NCI-H510A treated with DMSO at 0.1 percent for 48 hours (cell line): ENCODE measurements around the gene PHAX.
"Not testable (repeated sequence)": the region's sequence is repeated elsewhere in the genome, so short reads cannot be mapped to it uniquely, and the experiment has no call there.

ENCODE experiments used
- DNase-seq: peaks from one replicate; lab custom pipeline; 2025; lab: John Stamatoyannopoulos, UW

Gene PHAX, protein sequence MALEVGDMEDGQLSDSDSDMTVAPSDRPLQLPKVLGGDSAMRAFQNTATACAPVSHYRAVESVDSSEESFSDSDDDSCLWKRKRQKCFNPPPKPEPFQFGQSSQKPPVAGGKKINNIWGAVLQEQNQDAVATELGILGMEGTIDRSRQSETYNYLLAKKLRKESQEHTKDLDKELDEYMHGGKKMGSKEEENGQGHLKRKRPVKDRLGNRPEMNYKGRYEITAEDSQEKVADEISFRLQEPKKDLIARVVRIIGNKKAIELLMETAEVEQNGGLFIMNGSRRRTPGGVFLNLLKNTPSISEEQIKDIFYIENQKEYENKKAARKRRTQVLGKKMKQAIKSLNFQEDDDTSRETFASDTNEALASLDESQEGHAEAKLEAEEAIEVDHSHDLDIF

GRCh38 chr5:126600631-126601511, at the start of gene PHAX:
Gene PHAX (plus strand): TSS chr5:126600947. CDS start chr5:126600963, 16 bp downstream.
- DNase-seq, result peak; percentile 54

DNA sequence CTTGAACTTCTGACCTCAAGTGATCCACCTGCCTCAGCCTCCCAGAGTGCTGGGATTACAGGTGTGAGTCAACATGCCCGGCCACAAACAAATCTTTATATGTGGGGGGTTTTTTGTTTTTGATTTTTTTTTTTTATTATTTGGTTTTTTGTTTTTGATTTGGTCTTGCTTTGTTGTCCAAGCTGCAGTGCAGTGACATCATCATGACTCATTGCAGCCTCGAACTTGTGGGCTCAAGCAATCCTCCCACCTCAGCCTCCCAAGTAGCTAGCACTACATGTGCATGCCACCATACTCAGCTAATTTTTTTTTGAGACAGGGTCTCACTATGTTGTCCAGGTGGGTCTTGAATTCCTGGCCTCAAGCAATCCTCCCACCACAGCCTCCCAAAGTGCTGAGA, 48.1 kb upstream of the PHAX start:
- DNase-seq, result no peak

DNA sequence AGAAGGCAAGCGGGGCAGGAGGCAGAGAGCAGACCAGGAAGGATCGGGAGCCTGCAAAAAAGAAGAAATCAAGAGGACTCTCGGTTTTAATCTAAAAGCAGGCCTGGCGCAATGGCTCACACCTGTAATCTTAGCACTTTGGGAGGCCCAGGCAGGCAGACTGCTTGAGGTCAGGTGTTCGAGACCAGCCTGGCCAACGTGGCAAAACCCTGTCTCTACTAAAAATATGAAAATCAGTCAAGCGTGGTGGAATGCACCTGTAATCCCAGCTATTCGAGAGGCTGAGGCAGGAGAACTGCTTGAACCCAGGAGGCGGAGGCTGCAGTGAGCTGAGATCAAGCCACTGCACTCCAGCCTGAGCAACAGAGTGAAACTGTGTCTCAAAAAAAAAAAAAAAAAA, 45.6 kb upstream of the PHAX start:
- not testable (repeated sequence) for DNase-seq

DNA sequence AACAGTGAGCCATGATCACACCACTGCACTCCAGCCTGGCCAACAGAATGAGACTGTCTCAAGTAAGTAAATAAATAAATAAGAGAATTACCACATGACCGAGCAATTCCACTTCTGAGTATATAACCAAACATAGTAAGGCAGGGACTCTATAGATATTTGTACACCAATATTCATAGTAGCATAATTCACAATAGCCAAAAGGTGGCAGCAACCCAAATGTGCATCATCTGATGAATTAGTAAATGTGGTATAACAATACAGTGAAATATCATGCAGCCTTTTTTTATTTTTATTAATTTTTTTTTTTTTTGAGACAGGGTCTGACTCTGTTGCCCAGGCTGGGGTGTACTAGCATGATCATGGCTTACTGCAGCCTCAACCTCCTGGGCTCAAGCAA, 38.8 kb upstream of the PHAX start:
- DNase-seq, result no peak

DNA sequence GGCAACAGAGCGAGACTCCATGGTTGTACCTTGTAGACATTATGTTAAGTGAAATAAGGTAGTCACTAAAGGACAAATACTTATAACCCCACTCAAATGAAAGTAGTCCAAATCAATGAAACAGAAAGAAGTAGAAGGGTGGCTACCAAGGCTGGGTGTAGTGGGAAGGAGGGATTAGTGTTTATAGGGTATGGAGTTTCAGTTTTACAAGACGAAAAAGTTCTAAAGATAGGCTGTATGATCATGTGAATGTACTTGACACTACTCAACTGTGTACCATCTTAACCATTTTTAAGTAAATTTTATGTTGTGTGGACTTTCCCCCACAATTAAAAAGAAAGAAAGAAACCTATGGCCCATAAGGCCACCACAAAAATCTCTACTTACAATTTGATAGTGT, 37.9 kb upstream of the PHAX start:
- no peak for DNase-seq

DNA sequence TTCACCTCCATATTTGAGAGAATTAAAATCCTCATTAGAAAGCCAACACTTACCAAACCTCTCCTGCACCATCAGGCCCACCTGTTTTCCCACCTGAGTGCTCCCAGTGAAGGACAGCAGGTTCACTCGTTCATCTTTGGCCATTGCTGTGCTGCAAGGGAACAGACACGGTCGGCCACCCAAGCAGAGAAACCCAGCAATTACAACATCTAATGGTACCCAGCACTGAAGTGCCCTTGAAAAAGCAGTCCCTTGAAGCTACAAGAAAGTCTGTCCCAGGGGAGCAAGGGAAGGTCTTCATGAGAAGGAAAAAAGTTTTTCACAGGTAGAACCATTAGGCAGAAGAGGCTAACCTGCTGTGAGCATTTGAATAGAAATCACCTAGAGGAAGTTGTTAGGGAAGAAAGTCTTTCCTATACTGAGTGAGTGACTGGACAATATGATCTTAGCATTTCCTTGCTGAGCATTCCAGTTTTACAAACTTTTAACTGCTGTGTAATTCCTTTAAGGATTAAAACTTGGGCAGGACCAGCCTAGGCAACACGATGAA, 32.5 kb upstream of the PHAX start:
- no peak for DNase-seq

DNA sequence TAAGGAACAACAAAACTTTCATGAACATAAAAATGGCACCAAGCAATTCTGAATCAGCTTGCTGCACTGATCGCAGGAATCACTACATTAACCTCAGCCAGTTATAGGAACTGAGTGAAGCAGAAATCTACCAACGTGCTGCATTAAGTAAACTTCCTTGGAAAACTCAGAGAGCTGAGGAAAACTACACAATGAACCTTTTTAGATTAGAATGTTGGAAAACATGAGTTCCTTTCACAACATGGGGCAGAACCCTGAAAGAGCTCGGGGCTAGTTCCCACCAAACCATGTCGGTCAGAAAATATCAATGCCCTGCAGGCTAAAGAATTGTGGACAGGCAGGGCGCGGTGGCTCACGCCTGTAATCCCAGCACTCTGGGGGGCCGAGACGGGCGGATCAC, 25.1 kb upstream of the PHAX start:
- no peak for DNase-seq

DNA sequence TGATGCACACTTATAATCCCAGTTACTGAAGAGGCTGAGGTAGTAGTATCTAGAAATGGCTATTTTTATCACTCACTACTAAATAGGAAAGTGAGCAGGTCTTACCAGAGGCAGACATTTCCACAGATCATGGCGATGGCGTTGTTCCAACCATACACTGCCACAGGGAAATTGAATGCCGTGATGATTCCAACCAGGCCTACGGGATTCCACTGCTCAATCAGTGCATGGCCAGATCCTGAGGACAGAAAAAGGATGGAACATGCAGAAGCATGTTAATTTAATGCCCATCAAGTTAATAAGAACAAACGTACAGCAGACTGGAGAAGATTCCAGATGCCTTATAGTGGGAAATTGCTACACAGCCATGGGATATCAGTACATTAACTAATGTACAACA, 23.8 kb upstream of the PHAX start:
- no peak for DNase-seq

- DNase-seq, result no peak
These were observed 23.3 kb upstream of the PHAX start for GRCh38 chr5:126577415-126577814.

GRCh38 chr5:126579716-126580115, 21.0 kb upstream of the PHAX start:
- DNase-seq, result no peak

- no peak for DNase-seq
These were observed 17.0 kb upstream of the PHAX start for GRCh38 chr5:126583761-126584160.

DNA sequence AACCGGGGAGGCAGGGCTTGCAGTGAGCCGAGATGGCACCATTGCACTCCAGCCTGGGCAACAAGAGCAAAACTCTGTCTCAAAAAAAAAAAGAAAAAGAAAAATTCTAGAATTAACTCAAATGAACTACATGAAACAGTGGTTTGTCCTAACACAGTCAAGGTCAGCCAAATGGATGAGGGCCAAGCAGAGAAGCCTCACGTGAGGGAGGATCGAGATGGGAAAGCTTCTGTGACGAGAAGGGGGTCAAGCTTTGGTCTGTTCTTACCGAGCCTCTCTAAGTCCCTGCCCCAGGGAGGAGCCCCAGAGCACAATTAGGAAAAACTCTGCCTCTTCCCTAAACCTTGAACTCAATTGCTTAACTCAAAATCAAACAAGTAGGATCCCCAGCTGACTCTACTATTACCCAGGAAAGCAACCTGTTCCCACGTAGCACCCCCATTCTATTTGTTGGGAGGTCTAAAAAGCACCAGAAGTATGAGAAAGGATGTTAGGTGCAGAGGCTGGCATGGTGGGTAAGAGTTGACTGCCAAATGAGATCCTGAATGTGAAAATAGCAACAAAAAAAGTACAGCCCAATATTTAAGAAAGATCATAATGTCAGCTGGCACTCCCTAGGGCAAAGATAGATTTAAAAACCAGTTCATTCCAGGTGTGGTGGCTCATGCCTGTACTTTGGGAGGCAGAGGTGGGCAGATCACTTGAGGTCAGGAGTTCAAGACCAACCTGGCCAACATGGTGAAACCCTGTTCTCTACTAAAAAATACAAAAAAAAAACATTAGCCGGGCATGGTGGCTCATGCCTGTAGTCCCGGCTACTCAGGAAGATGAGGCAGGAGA, 13.0 kb upstream of the PHAX start:
- DNase-seq, result no peak

- no peak for DNase-seq
These were observed 11.0 kb upstream of the PHAX start for GRCh38 chr5:126589536-126590297.

DNA sequence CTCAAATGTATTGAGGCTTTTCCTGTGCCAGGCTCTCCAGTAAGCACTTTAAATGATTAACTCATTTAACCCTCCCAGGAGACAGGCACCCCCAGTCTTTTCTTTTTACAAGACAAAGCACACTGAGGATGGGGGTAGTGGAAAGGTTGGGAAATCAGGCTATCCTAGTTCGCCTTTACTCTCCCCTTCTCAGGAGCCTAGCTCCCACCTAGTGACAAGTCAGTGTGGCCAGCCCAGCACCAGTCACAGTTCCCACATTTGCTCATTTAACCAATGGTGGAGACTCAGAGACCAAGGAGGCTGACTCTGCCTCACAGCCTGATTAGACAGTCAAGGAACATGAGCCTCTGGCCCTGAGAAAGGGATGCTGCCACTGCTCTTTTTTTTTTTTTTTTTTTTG, 9.2 kb upstream of the PHAX start:
- no peak for DNase-seq

- peak; percentile 54 for DNase-seq
These were observed 5.8 kb upstream of the PHAX start, which contains the start of gene ALDH7A1 for GRCh38 chr5:126594748-126595485. Gene ALDH7A1 (minus strand): TSS chr5:126595219. CDS start chr5:126595198, 21 bp downstream.

- DNase-seq, result no peak
These were observed 5.2 kb upstream of the PHAX start for GRCh38 chr5:126595486-126596083.

DNA sequence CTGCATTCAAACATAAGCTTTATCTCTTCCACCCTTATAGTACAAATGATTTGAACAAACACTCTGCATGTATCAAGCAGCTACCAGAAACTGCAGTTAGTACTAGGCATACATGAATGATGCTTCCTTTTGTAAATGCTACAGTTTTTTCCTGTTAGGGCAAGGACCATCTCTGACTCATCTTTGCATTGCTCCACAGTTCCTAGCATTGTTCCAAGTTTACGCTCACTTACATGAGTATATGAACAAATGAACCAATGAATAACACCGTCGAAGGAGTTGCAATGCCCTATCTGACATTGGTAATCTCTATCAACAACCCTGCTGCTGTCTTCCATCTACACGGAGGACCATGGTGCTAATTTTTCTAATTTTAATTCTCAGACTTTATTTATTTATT, 3.6 kb upstream of the PHAX start:
- no peak for DNase-seq

DNA sequence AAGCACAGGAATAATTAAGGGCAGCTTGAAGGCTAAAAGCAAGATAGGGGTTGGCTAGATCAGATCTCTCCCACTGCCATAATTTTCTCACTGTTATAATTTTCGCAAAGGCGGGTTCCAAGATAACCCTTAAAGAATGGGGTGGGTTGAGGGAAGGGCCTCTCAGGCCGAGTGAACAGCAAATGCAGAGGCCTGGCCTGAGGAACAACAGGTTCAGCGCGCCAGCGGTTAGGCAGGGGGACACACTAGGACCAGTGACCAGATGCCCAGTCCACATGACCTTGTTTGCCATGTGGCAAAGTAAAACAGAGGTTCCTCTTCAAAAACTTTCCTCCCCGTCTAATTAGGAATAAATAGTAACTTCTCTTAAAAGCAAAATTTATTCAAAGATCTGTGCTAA, 1.2 kb upstream of the PHAX start:
- DNase-seq, result no peak

DNA sequence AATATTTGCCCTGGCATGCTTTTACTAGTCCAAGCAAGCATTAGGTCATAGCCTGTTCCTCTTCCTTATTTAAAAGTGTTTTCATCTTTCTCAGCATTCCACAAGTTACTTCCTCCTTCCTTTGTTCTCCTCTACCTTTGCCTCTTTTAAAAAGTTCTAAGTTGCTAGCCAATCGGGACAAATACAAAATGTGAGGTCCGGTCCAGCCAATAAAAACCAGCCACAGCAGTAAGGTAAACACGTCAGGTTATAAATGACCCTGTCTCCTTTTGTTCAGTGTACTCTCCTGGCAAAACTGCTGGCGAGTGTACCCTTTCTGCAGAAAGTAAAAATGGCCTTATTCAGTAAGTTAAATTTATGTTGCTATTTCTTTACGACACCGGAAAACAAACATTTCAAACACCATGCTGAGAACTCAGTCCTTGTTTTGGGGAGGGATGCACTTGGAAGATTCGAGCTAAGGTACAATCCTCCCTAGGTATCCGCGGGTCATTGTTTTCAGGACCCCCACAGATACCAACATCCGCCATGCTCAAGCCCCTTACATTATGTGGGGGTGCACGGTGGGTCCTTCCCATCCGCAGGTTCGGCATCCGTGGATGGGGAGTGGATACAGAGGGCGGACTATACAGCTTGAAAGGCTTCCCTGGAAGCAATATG, 646 bp upstream of the PHAX start:
- not testable (repeated sequence) for DNase-seq
